Mammary epithelial cell (primary cell): ENCODE measurements around the gene ASZ1.

ENCODE experiments used
- EZH2 ChIP-seq: IDR thresholded peaks from 2 replicates; pipeline ENCODE4 v1.6.1; 2012; ENCODE audit warnings: low read length, inconsistent platforms, borderline replicate concordance
- TF ChIP-seq, protein P1 (sequence below), 2 donors: IDR thresholded peaks in 1 of 2; conservative IDR thresholded peaks in 1 of 2; 2 replicates each; pipeline ENCODE4 v1.5.1; 2011 to 2012; ENCODE audit warnings: inconsistent platforms in 2 of 2, low read length in 2 of 2, mild to moderate bottlenecking in 2 of 2, control low read depth in 1 of 2, low read depth in 1 of 2; ENCODE audit not compliant: insufficient read depth in 1 of 2; ENCODE audit errors: extremely low read depth in 1 of 2

DNA sequence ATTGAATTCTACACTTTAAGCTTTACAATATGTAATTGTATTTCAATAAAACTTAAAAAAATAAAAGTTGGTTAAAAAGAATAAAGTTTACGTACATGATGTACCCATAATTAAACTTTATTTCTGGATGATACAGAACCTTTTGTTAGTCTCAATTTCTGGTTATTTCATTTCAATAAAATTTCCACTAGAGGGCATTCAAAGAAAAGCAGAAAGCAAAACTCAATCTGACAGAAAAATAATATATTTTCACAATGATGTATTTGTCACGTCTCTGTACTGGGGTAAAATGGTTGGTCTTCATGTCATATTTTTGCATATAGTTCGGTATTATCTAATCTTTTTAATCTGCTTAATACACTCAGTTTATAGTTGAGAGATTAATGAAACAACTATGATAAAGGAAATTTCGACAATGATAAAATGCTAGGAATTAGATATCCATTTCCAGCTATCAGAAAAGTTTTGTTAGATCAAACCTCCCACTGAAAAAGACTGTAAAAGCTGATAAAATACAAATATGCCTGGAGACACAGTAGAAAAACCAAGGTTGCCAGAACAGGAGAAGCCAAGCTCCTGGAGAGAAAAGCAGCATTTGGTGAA is 27.4 kb downstream of the ASZ1 start:
- TF ChIP-seq, protein P1, sequence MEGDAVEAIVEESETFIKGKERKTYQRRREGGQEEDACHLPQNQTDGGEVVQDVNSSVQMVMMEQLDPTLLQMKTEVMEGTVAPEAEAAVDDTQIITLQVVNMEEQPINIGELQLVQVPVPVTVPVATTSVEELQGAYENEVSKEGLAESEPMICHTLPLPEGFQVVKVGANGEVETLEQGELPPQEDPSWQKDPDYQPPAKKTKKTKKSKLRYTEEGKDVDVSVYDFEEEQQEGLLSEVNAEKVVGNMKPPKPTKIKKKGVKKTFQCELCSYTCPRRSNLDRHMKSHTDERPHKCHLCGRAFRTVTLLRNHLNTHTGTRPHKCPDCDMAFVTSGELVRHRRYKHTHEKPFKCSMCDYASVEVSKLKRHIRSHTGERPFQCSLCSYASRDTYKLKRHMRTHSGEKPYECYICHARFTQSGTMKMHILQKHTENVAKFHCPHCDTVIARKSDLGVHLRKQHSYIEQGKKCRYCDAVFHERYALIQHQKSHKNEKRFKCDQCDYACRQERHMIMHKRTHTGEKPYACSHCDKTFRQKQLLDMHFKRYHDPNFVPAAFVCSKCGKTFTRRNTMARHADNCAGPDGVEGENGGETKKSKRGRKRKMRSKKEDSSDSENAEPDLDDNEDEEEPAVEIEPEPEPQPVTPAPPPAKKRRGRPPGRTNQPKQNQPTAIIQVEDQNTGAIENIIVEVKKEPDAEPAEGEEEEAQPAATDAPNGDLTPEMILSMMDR (conservative IDR thresholded peaks at IDR 0.05 in 1 of 2, IDR thresholded peaks at IDR 0.05 in 1 of 2; ENCODE audit: extremely low read depth in 1 of 2, insufficient read depth in 1 of 2, low read depth in 1 of 2, low read length in 2 of 2), result peak; percentile 43 to 61
- TF ChIP-seq EZH2, result no peak
